ENCODE results near the gene DLG5.
"Not testable (repeated sequence)": the region's sequence is repeated elsewhere in the genome, so short reads cannot be mapped to it uniquely, and the experiment has no call there.

The DLG5 gene

DNA sequence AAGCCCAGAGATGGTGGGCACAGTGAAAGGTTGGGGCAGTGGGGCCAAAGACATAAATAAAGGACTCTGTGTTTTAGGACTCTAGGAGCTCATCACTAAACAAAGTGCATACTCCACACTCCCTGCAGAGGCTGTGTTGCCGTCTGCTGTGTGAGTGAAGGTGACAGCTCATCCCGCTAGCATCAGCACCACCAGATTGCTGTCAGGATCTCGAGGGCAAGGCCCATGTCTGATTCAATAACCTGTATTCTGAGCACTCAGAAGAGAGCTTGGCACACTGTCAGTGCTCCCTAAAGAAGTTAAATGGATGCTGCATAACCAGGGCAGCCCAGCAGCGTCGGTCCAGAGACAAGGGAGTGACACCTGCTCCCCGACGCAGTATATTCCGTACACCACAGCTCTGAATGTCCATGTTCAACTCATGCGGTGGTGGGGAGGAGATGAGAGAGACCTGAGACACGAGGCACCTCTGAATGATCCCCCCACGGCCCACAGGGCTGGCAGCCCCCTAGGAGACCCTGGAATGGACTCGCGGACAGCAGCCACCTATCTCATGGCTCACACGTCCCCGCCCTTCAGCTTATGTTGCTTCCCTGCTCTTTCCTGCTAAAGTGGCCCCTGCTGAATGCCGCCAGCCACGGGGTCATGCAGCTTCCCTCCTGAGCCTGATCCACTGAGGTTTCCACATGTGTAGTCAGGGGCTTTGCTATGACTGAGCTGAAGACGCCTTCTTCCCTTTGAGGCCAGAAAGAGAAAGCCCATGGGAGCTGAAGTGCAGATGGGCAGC is 156.3 kb downstream of the DLG5 start:
- DNase-seq (ENCODE audit: low read depth, low spot score), result no peak

DNA sequence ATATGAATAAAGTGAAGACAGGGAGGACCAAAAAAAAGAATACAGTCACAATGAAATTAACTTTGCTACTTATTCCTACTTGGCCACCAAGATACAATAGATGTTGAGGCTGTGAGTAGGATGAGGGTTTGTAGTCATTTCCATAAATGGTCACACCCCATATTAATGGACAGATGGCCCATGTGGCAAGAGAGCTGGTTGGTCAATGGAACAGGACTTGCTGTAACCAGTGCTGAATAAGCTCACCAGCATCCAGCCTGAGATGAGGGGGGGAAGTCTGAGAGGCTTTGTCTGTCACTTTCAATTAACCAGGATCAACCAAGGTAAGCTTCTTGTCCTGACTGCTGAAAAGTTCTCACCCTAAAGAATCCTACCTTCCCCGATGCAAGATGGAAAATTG is 158.5 kb downstream of the DLG5 start:
- DNase-seq (ENCODE audit: low read depth, low spot score), result no peak

- no peak for DNase-seq (ENCODE audit: low read depth, low spot score)
Observed at GRCh38 chr10:77763453-77764430, 162.8 kb downstream of the DLG5 start.

- not testable (repeated sequence) for DNase-seq (ENCODE audit: low read depth, low spot score)
Observed at GRCh38 chr10:77758406-77758805, 168.1 kb downstream of the DLG5 start.

DNA sequence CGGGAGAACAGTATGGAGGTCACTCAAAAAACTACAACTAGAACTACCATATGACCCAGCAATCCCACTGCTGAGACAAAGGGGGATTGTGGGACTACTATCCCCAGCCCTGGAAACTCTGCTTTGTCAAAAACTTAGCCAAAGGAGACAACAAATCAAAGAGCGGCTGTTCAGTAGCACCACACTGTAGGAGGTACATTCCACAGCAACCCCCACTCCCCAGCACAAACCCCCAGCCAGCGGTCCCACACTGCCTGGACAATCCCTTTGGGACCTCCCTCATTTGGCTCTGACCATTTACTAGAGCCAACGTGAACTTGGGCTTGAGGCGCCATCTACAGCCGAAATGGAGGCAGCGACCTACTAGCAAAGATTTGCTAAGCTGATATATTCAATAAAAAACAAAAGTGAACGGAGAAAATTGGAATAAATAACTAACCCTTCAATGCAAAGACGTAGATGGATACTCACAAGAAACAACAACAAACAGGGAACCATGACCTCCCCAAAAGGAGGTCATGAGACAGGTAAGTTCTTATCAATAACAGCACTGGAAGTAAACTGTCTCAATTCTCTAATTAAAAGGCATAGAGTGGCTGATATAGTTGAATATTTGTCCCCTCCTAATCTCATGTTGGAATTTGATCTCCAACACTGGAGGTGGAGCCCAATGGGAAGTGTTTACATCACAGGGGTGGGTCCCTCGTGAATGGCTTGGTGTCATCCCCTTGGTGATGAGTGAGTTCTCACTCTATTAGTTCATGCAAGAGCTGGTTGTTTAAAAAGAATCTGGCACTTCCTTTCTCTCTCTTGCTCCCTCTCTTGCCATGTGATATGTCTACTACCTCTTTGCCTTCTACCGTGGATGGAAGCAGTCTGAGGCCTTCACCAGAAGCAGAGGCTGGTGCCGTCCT is 170.0 kb downstream of the DLG5 start:
- peak; percentile 13 for DNase-seq (ENCODE audit: low read depth, low spot score)

- no peak for DNase-seq (ENCODE audit: low read depth, low spot score)
Observed at GRCh38 chr10:77746047-77746707, 180.4 kb downstream of the DLG5 start.

DNA sequence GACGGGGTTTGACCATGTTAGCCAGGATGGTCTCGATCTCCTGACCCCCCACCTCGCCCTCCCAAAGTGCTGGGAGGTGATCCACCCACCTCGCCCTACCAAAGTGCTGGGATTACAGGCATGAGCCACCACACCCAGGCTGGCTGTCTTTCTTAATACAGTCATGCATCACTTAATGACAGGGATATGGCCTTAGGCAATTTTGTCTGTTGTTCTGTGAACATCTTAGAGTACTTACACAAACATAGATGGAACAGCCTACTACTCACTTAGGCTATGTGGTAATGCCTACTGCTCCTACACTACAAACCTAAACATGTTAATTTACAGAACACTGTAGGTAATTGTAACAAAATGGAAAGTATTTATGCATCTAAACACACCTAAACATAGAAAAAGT is 182.3 kb downstream of the DLG5 start:
- DNase-seq (ENCODE audit: low read depth, low spot score), result no peak

DNA sequence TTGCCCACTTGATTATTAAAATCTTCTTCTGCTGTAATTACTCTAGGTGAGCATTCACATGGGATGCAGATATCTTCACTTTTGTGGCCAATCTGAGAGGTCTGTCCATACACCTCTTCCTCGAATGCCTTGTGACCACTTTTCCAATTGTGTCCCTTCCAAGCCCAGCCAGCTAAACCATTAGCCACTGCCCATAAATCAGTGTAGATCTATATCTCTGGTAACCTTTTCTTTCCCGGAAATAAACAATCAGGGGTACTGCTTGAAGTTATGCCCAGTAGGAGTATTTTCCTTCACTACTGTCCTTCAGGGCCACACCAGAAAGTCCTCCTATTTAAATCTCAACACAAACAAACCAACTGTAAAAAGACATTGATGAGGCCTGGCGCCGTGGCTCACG is 184.4 kb downstream of the DLG5 start:
- no peak for DNase-seq (ENCODE audit: low read depth, low spot score)

DNA sequence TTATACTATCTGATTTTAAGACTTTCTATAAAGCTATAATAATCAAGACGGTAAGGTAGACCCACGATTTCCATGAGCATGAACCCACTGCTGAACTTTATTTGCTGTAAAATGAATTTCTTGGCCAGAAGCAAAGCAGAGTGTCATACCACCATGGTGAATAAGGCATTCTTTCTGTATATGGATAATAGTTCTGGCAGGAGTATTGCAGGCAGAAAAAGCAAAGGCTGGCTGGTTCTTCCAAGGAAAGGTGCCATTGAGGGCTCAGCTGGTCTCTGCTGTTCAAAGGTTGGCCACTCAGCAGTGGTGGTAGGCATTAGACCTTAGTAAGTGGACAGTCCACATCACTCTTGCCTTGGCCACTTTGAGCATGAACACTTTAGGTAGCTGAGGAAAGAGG is 184.8 kb downstream of the DLG5 start:
- no peak for DNase-seq (ENCODE audit: low read depth, low spot score)

Measured in brain pericyte (primary cell).